ENCODE results near the gene ZNF219. TPM values are rescaled to one million over a fixed set of nuclear protein-coding genes. Genes with fewer than 3 reads are reported as not detected.

Gene ZNF219
- total RNA-seq, 1 donor from 2014 or later = 11.0 TPM

- intact Hi-C loops (cut with micrococcal nuclease) = loop anchor here (1.0 to 2.0 kb wide), 2 partner anchors 39 to 93 kb away; no protein-coding TSS in a partner anchor
- Mint-ChIP-seq H3K36me3 (ENCODE audit: low read depth) (no peaks in the 10 kb centered on the region), H3K4me3 (ENCODE audit: low read depth) (no peak overlapping the region), H3K9me3 (no peaks in the 10 kb centered on the region), H3K4me1 (ENCODE audit: low read depth) (peaks cover 33% of the 10 kb centered on the region), H3K27ac (no peak overlapping the region), H3K27me3 (ENCODE audit: low read depth) (no peaks in the 10 kb centered on the region)
- DNase-seq (ENCODE audit: low spot score) = no peak
Observed at GRCh38 chr14:21107283-21107800, 8.9 kb upstream of the ZNF219 start.

- no peak overlapping the region for H3K4me3 Mint-ChIP-seq (ENCODE audit: low read depth)
Observed at GRCh38 chr14:21106498-21107282, 8.2 kb upstream of the ZNF219 start.

GRCh38 chr14:21106176-21106497 lies 7.7 kb upstream of the ZNF219 start:
- intact Hi-C loops (cut with micrococcal nuclease) = loop anchor here (2.0 kb wide), 1 partner anchor 37 kb away; no protein-coding TSS in a partner anchor
- no peak for DNase-seq (ENCODE audit: low spot score)
- Mint-ChIP-seq H3K36me3 (ENCODE audit: low read depth) (no peaks in the 10 kb centered on the region), H3K4me1 (ENCODE audit: low read depth) (peaks cover 40% of the 10 kb centered on the region), H3K27ac (no peak overlapping the region), H3K4me3 (ENCODE audit: low read depth) (no peak overlapping the region), H3K9me3 (no peaks in the 10 kb centered on the region), H3K27me3 (ENCODE audit: low read depth) (no peaks in the 10 kb centered on the region)

More at GRCh38 chr14:21106498-21107282, 8.2 kb upstream of the ZNF219 start:
- peak; percentile 69 for DNase-seq (ENCODE audit: low spot score)
- no peaks in the 10 kb centered on the region for H3K9me3 Mint-ChIP-seq
- H3K4me1 Mint-ChIP-seq (ENCODE audit: low read depth) = peaks cover 39% of the 10 kb centered on the region
- intact Hi-C loops (cut with micrococcal nuclease) = loop anchor here (1.0 to 2.0 kb wide), 2 partner anchors 38 to 92 kb away; no protein-coding TSS in a partner anchor
- H3K36me3 Mint-ChIP-seq (ENCODE audit: low read depth) = no peaks in the 10 kb centered on the region
- H3K27me3 Mint-ChIP-seq (ENCODE audit: low read depth) = no peaks in the 10 kb centered on the region
- peak overlapping the region; percentile 30 for H3K27ac Mint-ChIP-seq

DNA sequence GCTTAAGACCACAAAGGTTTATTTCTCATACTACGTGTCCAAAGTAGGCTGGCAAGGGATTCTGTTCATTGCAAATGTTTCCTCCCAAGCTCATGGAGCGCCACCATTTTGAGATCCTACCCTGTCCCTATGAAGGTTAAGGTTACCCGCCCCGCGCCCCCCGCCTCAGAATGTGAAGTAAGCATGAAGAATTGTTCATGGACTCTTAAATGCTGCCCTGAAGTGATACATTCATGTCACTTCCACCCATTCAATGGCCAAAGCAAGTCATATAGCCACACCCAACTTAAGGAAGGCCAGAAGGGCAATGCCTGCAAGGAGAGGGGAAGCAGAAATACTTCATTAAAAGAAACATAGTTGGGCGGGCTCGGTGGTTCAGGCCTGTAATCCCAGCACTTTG lies 6.6 kb upstream of the ZNF219 start:
- H3K27me3 Mint-ChIP-seq (ENCODE audit: low read depth) = no peaks in the 10 kb centered on the region
- no peaks in the 10 kb centered on the region for H3K9me3 Mint-ChIP-seq
- no peak overlapping the region for H3K27ac Mint-ChIP-seq
- peak overlapping the region; percentile 95 for H3K4me3 Mint-ChIP-seq (ENCODE audit: low read depth)
- no peaks in the 10 kb centered on the region for H3K36me3 Mint-ChIP-seq (ENCODE audit: low read depth)
- peaks cover 43% of the 10 kb centered on the region for H3K4me1 Mint-ChIP-seq (ENCODE audit: low read depth)
- DNase-seq (ENCODE audit: low spot score) = no peak
- intact Hi-C loops (cut with micrococcal nuclease) = no loop called here

DNA sequence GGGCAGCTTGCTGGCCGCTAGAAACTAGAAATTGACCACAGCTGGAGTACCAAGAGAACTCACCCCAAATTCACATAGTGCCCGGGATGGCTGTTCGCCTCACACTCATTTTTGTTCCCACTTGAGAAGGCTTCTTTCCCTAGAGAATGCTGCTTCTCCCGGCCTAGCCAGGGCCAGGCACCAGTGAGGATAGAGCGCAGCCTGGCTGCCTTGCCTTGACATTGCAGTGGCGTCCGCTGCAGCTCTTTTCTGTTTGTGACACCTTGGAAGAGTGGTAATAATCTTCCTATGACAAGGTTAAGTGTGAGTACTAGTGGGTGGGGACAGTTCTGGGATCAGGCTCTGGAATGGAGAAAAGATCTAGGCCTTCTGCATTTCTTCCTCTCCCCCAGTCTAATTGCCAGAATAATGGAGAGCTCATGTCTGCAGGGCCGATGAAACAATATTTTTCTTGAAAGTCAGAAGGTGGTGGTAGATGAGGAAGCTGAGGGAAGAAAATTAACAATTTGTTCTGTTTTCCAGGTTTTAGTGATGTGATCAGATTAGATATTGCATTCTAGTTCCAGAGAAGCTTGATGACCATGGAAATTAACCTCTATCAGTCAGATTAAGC lies 6.1 kb upstream of the ZNF219 start:
- H3K4me1 Mint-ChIP-seq (ENCODE audit: low read depth) = peaks cover 42% of the 10 kb centered on the region

DNA sequence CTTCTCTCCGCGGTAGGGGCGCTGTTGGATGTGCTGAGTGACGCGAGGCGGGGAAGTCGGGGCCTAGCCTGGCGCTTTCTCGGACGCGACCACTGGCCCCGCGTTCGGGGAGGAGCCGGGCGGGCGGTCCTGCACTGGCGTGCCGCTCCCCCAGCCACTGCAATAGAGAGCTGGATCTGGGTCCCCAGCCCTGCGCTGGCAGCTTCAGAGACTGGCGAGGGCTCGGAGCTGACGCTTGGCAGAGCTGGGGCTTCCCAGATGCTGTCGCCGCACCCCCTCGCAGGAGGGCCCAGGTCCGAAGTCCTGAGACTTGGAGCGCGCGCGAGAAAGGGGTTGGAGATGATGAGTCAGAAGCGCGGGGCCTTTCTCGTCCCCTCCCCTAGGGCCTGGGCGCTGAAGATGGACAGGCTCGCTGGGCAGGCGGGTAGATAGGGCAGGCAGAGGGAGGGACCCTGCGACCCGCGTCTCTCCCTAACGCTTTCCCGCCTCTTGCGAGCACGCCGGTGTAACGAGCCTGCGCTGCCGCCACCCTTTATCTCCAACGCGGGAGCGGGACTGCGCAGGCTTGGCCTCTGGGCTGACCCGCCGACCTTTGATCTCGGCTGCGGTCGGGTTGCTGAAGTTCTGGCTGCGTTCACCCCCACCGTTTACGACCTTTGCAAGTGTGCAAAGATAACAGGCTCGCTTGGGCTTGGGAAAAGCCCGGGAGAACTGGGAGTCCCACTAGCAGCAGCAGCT lies 5.4 kb upstream of the ZNF219 start:
- peak; percentile 91 for DNase-seq (ENCODE audit: low spot score)
- Mint-ChIP-seq H3K36me3 (ENCODE audit: low read depth) (no peaks in the 10 kb centered on the region), H3K9me3 (no peaks in the 10 kb centered on the region), H3K4me1 (ENCODE audit: low read depth) (peaks cover 44% of the 10 kb centered on the region), H3K27ac (peak overlapping the region; percentile 85), H3K27me3 (ENCODE audit: low read depth) (peaks cover 3% of the 10 kb centered on the region), H3K4me3 (ENCODE audit: low read depth) (peak overlapping the region; percentile 95)
- intact Hi-C loops (cut with micrococcal nuclease) = loop anchor here (1.0 to 5.0 kb wide), 4 partner anchors 12 to 647 kb away; partner anchors contain the start of genes APEX1 and HNRNPC

More for the DNA sequence above, 6.1 kb upstream of the ZNF219 start:
- Mint-ChIP-seq H3K27me3 (ENCODE audit: low read depth) (no peaks in the 10 kb centered on the region), H3K27ac (peak overlapping the region; percentile 85), H3K36me3 (ENCODE audit: low read depth) (no peaks in the 10 kb centered on the region), H3K4me3 (ENCODE audit: low read depth) (peak overlapping the region; percentile 95), H3K9me3 (no peaks in the 10 kb centered on the region)
- peak; percentile 56 for DNase-seq (ENCODE audit: low spot score)
- intact Hi-C loops (cut with micrococcal nuclease) = loop anchor here (1.0 to 5.0 kb wide), 3 partner anchors 12 to 647 kb away; partner anchors contain the start of genes APEX1 and HNRNPC

DNA sequence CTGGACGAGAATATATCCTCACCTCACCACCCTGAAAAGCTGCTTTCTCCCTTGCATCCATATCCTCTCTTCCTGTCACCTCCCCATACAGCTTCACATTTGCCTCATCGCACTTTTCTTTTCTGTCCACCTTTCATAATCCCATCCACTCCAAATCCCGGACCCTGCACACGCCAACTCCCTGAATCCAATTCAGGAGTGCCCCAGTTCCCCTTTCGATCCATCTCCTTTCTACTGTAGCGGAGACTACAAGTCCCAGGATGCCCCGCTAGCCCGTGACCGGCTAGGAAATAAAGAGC lies 4.9 kb upstream of the ZNF219 start:
- Mint-ChIP-seq H3K4me1 (ENCODE audit: low read depth) (peaks cover 46% of the 10 kb centered on the region), H3K27me3 (ENCODE audit: low read depth) (peaks cover 3% of the 10 kb centered on the region), H3K27ac (peak overlapping the region; percentile 85), H3K9me3 (no peaks in the 10 kb centered on the region), H3K4me3 (ENCODE audit: low read depth) (peak overlapping the region; percentile 95), H3K36me3 (ENCODE audit: low read depth) (no peaks in the 10 kb centered on the region)
- no peak for DNase-seq (ENCODE audit: low spot score)
- intact Hi-C loops (cut with micrococcal nuclease) = loop anchor here (1.0 to 5.0 kb wide), 3 partner anchors 16 to 646 kb away; partner anchors contain the start of genes APEX1 and HNRNPC

- no peak for DNase-seq (ENCODE audit: low spot score)
- Mint-ChIP-seq H3K27ac (peak overlapping the region; percentile 85), H3K9me3 (no peaks in the 10 kb centered on the region), H3K36me3 (ENCODE audit: low read depth) (no peaks in the 10 kb centered on the region), H3K4me1 (ENCODE audit: low read depth) (peaks cover 46% of the 10 kb centered on the region), H3K4me3 (ENCODE audit: low read depth) (peak overlapping the region; percentile 95), H3K27me3 (ENCODE audit: low read depth) (peaks cover 3% of the 10 kb centered on the region)
- intact Hi-C loops (cut with micrococcal nuclease) = loop anchor here (1.0 to 5.0 kb wide), 3 partner anchors 15 to 645 kb away; partner anchors contain the start of genes APEX1 and HNRNPC
Observed at GRCh38 chr14:21102521-21103410, 4.3 kb upstream of the ZNF219 start.

- DNase-seq (ENCODE audit: low spot score) = no peak
- H3K27ac Mint-ChIP-seq = peak overlapping the region; percentile 52
- no peaks in the 10 kb centered on the region for H3K9me3 Mint-ChIP-seq
- H3K27me3 Mint-ChIP-seq (ENCODE audit: low read depth) = peaks cover 6% of the 10 kb centered on the region
- intact Hi-C loops (cut with micrococcal nuclease) = loop anchor here (5.0 kb wide), 2 partner anchors 165 to 645 kb away; partner anchors contain the start of genes APEX1 and HNRNPC
- no peaks in the 10 kb centered on the region for H3K36me3 Mint-ChIP-seq (ENCODE audit: low read depth)
- peaks cover 49% of the 10 kb centered on the region for H3K4me1 Mint-ChIP-seq (ENCODE audit: low read depth)
- peak overlapping the region; percentile 95 for H3K4me3 Mint-ChIP-seq (ENCODE audit: low read depth)
Observed at GRCh38 chr14:21101802-21102413, 3.5 kb upstream of the ZNF219 start.

- Mint-ChIP-seq H3K27ac (no peak within 1 kb of the TSS), H3K4me1 (ENCODE audit: low read depth) (peaks cover 43% of the 10 kb centered on the region), H3K36me3 (ENCODE audit: low read depth) (no peaks in the 10 kb centered on the region), H3K4me3 (ENCODE audit: low read depth) (peak within 1 kb of the TSS; percentile 95), H3K9me3 (no peaks in the 10 kb centered on the region), H3K27me3 (ENCODE audit: low read depth) (peaks cover 7% of the 10 kb centered on the region)
- DNase-seq (ENCODE audit: low spot score) = no peak
- intact Hi-C loops (cut with micrococcal nuclease) = loop anchor here (5.0 kb wide), 2 partner anchors 166 to 644 kb away; partner anchors contain the start of genes APEX1 and HNRNPC
Observed at GRCh38 chr14:21100931-21101330, 2.5 kb upstream of the ZNF219 start, which contains the start of gene TMEM253. TSS of gene TMEM253 (plus strand) at chr14:21101066. CDS start at chr14:21101344, 278 bp downstream.

- intact Hi-C loops (cut with micrococcal nuclease) = no loop called here
- Mint-ChIP-seq H3K9me3 (no peaks in the 10 kb centered on the region), H3K36me3 (ENCODE audit: low read depth) (no peaks in the 10 kb centered on the region), H3K4me1 (ENCODE audit: low read depth) (peaks cover 38% of the 10 kb centered on the region), H3K4me3 (ENCODE audit: low read depth) (peak overlapping the region; percentile 88), H3K27me3 (ENCODE audit: low read depth) (peaks cover 10% of the 10 kb centered on the region), H3K27ac (no peak overlapping the region)
- DNase-seq (ENCODE audit: low spot score) = no peak
Observed at GRCh38 chr14:21099596-21099985, 1.1 kb upstream of the ZNF219 start.
